Esophagus squamous epithelium (tissue), 5 donors: Measurements from ENCODE around the gene IL22RA1. TPM values are rescaled to one million over a fixed set of nuclear protein-coding genes. Genes with fewer than 3 reads are reported as not detected.

Experiments
- DNase-seq: peaks from one replicate; lab custom pipeline; 2025; lab: John Stamatoyannopoulos, UW
- H3K27ac ChIP-seq, 4 donors: fragments of 200-600 bp; sonication (generic); one replicate each; pipeline ENCODE4 v1.5.1; 2016 to 2019; ENCODE audit warnings: mild to moderate bottlenecking in 1 of 4
- H3K27me3 ChIP-seq, 4 donors: fragments of 200-600 bp; sonication (generic); 1 replicate in 3 of 4; 2 replicates in 1 of 4; pipeline versions ENCODE4 v1.5.1 to v1.6.0; 2017 to 2021; ENCODE audit warnings: antibody characterized with exemption in 1 of 4
- H3K36me3 ChIP-seq, 3 donors: fragments of 200-600 bp; sonication (generic); one replicate each; pipeline ENCODE4 v1.5.1; 2016 to 2019
- H3K4me1 ChIP-seq, 3 donors: fragments of 200-600 bp; sonication (generic); one replicate each; pipeline ENCODE4 v1.5.1; 2017 to 2019
- H3K4me3 ChIP-seq, 4 donors: fragments of 200-600 bp; sonication (generic); 1 replicate in 3 of 4; 2 replicates in 1 of 4; pipeline ENCODE4 v1.5.1; 2016 to 2019; ENCODE audit warnings: mild to moderate bottlenecking in 2 of 4, moderate library complexity in 1 of 4
- H3K9me3 ChIP-seq, 3 donors: fragments of 200-600 bp; sonication (generic); one replicate each; pipeline ENCODE4 v1.5.1; 2016 to 2019
- POLR2A ChIP-seq, 4 donors: fragments of 450-650 bp; IDR thresholded peaks; one replicate each; pipeline ENCODE4 v1.6.1; 2017; ENCODE audit warnings: antibody characterized with exemption in 4 of 4, mild to moderate bottlenecking in 4 of 4, moderate library complexity in 3 of 4
- WGBS, 2 donors: methylation state at CpG; one replicate each; pipeline ENCODE4 v1.1.5; 2018; 5-methylcytosine and 5-hydroxymethylcytosine counted together
- intact Hi-C: fragments of 100-400 bp; cut with DNase I; formaldehyde crosslinking; loops from one replicate; pipeline ENCODE4 v1.15.0; 2022
- total RNA-seq, 4 donors: library from RNA; depleted of rRNA; stranded (reverse); fragments of >200 nt; gene quantifications; one replicate each; pipeline ENCODE4 v1.1.0, GENCODE V29; 2016
- TF ChIP-seq, protein P1 (sequence below), 6 experiments: fragments of 450-650 bp in 4 of 6; fragments of 200-600 bp in 2 of 6; sonication (generic) in 2 of 6; IDR thresholded peaks; one replicate each; pipeline ENCODE4 v1.5.1; 2016 to 2019; ENCODE audit warnings: antibody characterized with exemption in 6 of 6, mild to moderate bottlenecking in 4 of 6, moderate library complexity in 4 of 6
- donor health status: DM: yes; HTN: yes; CAD: no.

The IL22RA1 gene
- total RNA-seq, 4 donors from 2014 or later = 3.6 to 16.0 (median 10.5) TPM

- intact Hi-C loops = no loop called here
- no peak for TF ChIP-seq POLR2A (IDR thresholded peaks at IDR 0.05)
- TF ChIP-seq, protein P1, sequence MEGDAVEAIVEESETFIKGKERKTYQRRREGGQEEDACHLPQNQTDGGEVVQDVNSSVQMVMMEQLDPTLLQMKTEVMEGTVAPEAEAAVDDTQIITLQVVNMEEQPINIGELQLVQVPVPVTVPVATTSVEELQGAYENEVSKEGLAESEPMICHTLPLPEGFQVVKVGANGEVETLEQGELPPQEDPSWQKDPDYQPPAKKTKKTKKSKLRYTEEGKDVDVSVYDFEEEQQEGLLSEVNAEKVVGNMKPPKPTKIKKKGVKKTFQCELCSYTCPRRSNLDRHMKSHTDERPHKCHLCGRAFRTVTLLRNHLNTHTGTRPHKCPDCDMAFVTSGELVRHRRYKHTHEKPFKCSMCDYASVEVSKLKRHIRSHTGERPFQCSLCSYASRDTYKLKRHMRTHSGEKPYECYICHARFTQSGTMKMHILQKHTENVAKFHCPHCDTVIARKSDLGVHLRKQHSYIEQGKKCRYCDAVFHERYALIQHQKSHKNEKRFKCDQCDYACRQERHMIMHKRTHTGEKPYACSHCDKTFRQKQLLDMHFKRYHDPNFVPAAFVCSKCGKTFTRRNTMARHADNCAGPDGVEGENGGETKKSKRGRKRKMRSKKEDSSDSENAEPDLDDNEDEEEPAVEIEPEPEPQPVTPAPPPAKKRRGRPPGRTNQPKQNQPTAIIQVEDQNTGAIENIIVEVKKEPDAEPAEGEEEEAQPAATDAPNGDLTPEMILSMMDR (IDR thresholded peaks at IDR 0.05) = no peak
- H3K27ac ChIP-seq = peak overlapping the region; percentile 76 to 87 (median 81)
- H3K36me3 ChIP-seq = peaks cover 0 to 33% (median 0%) of the 10 kb centered on the region in 3 donors
- DNase-seq = no peak
- no peak overlapping the region for H3K4me3 ChIP-seq
- 17 to 25% methylated on average over 7 to 12 of the region's 17 CpGs for WGBS, 2 donors
- H3K27me3 ChIP-seq = peaks cover 0 to 10% (median 0%) of the 10 kb centered on the region in 4 donors
- no peaks in the 10 kb centered on the region for H3K9me3 ChIP-seq
- peaks cover 31 to 49% (median 33%) of the 10 kb centered on the region in 3 donors for H3K4me1 ChIP-seq
These were observed 22.8 kb downstream of the IL22RA1 start for GRCh38 chr1:24119859-24120756.

DNA sequence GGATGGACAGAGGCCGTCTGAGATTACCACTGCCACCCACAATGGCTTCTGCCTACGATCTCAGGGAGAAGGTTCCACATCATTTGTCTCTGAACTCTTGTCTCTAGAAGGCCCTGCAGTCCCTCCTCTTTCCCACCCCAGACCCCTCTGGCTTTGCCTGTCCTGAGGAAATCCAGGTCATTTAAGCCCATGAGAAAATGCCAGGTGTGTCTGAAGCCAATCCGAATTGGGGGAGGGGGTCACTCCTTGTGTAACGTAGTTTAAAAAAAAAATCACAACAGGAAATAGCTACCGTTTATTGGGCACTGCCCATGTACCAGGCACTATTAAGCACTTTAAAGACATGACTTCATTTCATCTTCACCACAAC lies 23.5 kb downstream of the IL22RA1 start:
- 51 to 56% methylated on average over 5 of the region's 5 CpGs for WGBS, 2 donors
- Histone ChIP-seq H3K4me3 (no peak overlapping the region), H3K27ac (peak overlapping the region; percentile 76 to 87 (median 81)), H3K4me1 (peaks cover 31 to 49% (median 33%) of the 10 kb centered on the region in 3 donors), H3K9me3 (no peaks in the 10 kb centered on the region), H3K27me3 (peaks cover 0 to 10% (median 0%) of the 10 kb centered on the region in 4 donors), H3K36me3 (peaks cover 0 to 29% (median 0%) of the 10 kb centered on the region in 3 donors)
- intact Hi-C loops = no loop called here
- no peak for DNase-seq
- TF ChIP-seq, protein P1 (IDR thresholded peaks at IDR 0.05) = no peak
- TF ChIP-seq POLR2A (IDR thresholded peaks at IDR 0.05) = no peak

DNA sequence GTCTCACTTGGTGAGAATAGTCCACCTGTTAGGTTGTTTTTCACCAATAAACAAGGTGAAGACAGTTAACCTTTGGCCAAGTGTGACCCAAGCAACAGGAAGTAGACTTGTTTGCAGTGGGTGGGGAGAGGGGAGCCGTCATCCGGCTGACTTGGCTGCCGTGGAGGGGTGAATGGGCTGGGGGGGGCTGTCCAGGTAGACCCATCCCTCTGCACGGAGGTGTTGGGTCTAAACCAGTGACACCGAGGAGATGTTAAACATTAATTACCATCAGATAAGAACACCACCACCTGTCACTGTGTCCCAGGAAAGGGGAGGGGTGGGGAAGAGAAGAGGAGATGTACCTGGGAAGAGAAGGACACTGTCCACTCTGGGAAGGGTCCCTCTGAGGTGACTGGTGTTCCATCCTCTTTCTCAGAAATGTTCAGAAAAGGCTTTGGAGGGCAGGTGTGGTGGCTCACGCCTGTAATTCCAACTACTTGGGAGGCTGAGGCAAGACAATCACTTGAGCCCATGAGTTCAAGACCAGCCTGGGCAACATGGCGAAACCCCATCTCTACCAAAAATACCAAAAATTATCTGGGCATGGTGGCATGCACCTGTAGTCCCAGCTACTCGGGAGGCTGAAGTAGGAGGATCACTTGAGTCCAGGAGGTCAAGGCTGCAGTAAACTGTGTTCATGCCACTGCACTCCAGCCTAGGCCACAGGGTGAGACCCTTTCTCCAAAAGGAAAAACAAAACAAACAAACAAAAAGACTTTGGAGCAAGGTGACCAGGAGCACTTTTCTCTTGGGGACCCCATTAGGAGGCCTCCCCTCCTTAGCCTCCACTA lies 24.3 kb downstream of the IL22RA1 start:
- intact Hi-C loops = no loop called here
- Histone ChIP-seq H3K9me3 (no peaks in the 10 kb centered on the region), H3K27me3 (peaks cover 0 to 17% (median 0%) of the 10 kb centered on the region in 4 donors), H3K4me3 (no peak overlapping the region), H3K36me3 (peaks cover 0 to 23% (median 0%) of the 10 kb centered on the region in 3 donors), H3K4me1 (peaks cover 31 to 49% (median 33%) of the 10 kb centered on the region in 3 donors), H3K27ac (peak overlapping the region; percentile 76 to 87 (median 81))
- DNase-seq = no peak
- TF ChIP-seq, protein P1 (IDR thresholded peaks at IDR 0.05) = no peak
- no peak for TF ChIP-seq POLR2A (IDR thresholded peaks at IDR 0.05)
- 56 to 79% methylated on average over 3 to 5 of the region's 8 CpGs for WGBS, 2 donors

DNA sequence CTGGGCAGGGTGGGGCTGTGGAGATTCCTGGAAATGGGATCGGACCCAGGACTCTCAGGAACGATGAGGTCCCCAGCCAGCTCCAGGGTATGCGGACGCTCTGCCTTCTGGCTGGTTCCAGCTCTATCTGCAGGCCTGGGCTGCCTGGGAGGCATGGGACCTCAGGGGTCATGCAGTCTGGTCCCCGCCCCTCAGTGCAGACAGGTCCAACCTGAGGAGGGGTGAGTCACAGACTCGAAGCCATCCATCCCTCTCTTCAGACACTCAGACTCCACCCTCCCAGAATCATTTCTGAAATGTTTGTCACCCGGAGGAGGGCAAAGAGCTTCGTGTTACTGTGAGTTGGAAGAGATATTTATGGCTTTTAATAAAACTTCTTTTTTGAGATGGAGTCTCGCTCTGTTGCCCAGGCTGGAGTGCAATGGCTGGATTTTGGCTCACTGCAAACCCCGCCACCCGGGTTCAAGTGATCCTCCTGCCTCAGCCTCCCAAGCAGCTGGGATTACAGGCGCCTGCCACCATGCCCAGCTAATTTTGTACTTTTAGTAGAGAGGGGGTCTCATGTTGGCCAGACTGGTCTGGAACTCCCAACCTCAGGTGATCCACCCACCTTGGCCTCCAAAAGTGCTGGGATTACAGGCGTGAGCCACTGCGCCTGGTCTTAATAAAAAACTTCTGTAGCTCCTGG lies 25.1 kb downstream of the IL22RA1 start:
- 39 to 58% methylated on average over 3 to 7 of the region's 14 CpGs for WGBS, 2 donors
- Histone ChIP-seq H3K9me3 (no peaks in the 10 kb centered on the region), H3K4me3 (no peak overlapping the region), H3K27me3 (peaks cover 0 to 19% (median 0%) of the 10 kb centered on the region in 4 donors), H3K36me3 (peaks cover 0 to 18% (median 0%) of the 10 kb centered on the region in 3 donors), H3K27ac (peak overlapping the region; percentile 62 to 87 (median 81)), H3K4me1 (peaks cover 31 to 50% (median 33%) of the 10 kb centered on the region in 3 donors)
- no peak for TF ChIP-seq POLR2A (IDR thresholded peaks at IDR 0.05)
- TF ChIP-seq, protein P1 (IDR thresholded peaks at IDR 0.05) = no peak
- DNase-seq = no peak
- intact Hi-C loops = no loop called here
